NCI-H226 (cell line): Measurements from ENCODE around the gene TAGLN3.

ENCODE experiments used
- DNase-seq: peaks from one replicate; pipeline ENCODE4 v3.0.0-alpha.2; 2015

TAGLN3 gene

DNA sequence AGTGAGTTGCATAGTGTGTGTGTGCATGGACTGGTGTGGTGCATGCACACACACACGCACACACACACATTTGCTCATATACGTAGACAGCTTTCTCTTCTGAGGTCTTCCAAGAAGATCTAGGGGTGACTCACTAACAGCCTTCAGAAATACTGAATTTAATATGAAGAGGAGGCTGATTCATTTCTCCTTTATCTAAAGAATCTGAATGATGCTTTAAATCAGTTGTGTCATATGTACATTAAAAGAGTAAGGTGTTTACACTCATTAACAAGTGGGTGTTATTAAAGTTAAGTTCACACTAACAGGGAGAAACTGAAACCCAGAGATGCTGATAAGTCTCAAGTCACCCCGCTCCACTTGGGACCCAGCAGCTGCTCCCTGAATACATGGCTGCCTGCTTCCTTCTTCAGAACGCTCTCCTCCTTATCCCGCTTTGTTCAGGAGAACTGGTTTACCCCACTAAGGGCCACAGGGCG is 57.8 kb downstream of the TAGLN3 start:
- peak; percentile 75 for DNase-seq

DNA sequence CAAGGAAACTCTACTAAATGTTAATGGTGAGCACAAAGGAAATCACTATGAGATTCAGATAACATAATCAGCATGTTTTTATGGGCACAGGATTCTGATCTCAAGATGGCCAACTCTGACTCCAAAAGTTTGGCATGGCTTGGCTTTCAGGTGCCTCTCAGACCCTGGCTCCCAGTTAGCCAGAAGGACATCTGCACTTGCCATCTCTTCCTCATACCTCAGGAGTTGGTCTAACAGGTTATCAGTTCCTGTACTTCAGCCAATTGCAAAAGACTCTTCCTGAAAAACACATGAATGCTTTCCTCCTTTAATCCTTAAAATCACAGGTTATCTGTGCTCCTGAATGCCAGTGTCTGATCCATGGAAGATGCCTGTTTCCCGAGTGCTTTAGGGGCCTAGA is 60.8 kb downstream of the TAGLN3 start:
- DNase-seq: no peak

DNA sequence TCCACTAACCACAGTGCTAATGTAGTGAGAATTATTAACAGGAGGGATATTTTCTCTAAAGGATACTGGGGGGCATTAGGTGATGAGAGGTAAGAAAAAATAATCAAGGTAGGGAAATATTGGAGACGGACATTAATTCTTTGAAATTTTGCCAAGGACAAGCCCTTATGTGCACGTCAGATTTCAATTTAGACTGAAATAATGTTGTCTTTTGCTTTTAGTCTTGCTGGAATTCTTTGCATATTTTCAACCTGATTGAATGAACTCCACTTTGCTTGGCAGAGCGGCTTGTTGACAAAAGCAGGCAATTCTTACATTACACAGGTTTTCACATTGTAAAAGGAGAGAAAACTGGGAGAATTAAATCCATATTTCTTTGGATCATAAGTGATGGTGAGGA is 62.4 kb downstream of the TAGLN3 start:
- DNase-seq: peak; percentile 50
